ENCODE data around the gene PTPRG. TPM values are rescaled to one million over a fixed set of nuclear protein-coding genes. Genes with fewer than 3 reads are reported as not detected.

Gene PTPRG
- total and polyA plus RNA-seq, 5 experiments from 2014 or later = not detected

- POLR2A ChIA-PET = no interaction called here
- DNase-seq = no peak
- no peak for ATAC-seq
- Mint-ChIP-seq H3K9me3 (no peaks in the 10 kb centered on the region), H3K4me3 (no peak overlapping the region), H3K4me1 (peaks cover 0 to 6% (median 2%) of the 10 kb centered on the region in 4 donors), H3K36me3 (no peaks in the 10 kb centered on the region), H3K27me3 (peaks cover 1 to 14% (median 3%) of the 10 kb centered on the region in 5 donors), H3K27ac (no peak overlapping the region)
Measured at GRCh38 chr3:62214850-62215249, 653.5 kb downstream of the PTPRG start.

GRCh38 chr3:62220616-62221015, 659.2 kb downstream of the PTPRG start:
- Mint-ChIP-seq H3K27me3 (peaks cover 0 to 14% (median 3%) of the 10 kb centered on the region in 5 donors), H3K9me3 (no peaks in the 10 kb centered on the region), H3K27ac (no peak overlapping the region), H3K4me3 (no peak overlapping the region), H3K36me3 (no peaks in the 10 kb centered on the region), H3K4me1 (no peaks in the 10 kb centered on the region)
- no peak for ATAC-seq
- POLR2A ChIA-PET = no interaction called here
- DNase-seq = no peak

- ATAC-seq (no peak), DNase-seq (no peak)
- Mint-ChIP-seq H3K36me3 (no peaks in the 10 kb centered on the region), H3K4me1 (no peaks in the 10 kb centered on the region), H3K9me3 (no peaks in the 10 kb centered on the region), H3K27me3 (peaks cover 0 to 13% (median 3%) of the 10 kb centered on the region in 5 donors), H3K4me3 (no peak overlapping the region), H3K27ac (no peak overlapping the region)
- POLR2A ChIA-PET = no interaction called here
Measured at GRCh38 chr3:62225051-62225450, 663.7 kb downstream of the PTPRG start.

GRCh38 chr3:62226601-62227339, 665.4 kb downstream of the PTPRG start:
- Mint-ChIP-seq H3K9me3 (no peaks in the 10 kb centered on the region), H3K4me3 (no peak overlapping the region), H3K27ac (no peak overlapping the region), H3K27me3 (peaks cover 0 to 23% (median 6%) of the 10 kb centered on the region in 5 donors), H3K4me1 (no peaks in the 10 kb centered on the region), H3K36me3 (no peaks in the 10 kb centered on the region)
- no peak for DNase-seq
- ATAC-seq = no peak
- POLR2A ChIA-PET = no interaction called here

- Mint-ChIP-seq H3K27ac (no peak overlapping the region), H3K27me3 (peaks cover 0 to 23% (median 6%) of the 10 kb centered on the region in 5 donors), H3K9me3 (no peaks in the 10 kb centered on the region), H3K36me3 (no peaks in the 10 kb centered on the region), H3K4me3 (no peak overlapping the region), H3K4me1 (no peaks in the 10 kb centered on the region)
- ATAC-seq (no peak), DNase-seq (no peak)
- POLR2A ChIA-PET = no interaction called here
Measured at GRCh38 chr3:62228467-62228866, 667.1 kb downstream of the PTPRG start.

- H3K36me3 Mint-ChIP-seq = no peaks in the 10 kb centered on the region
- POLR2A ChIA-PET = no interaction called here
- no peak overlapping the region for H3K4me3 Mint-ChIP-seq
- no peak for ATAC-seq
- H3K27ac Mint-ChIP-seq = no peak overlapping the region
- no peaks in the 10 kb centered on the region for H3K4me1 Mint-ChIP-seq
- DNase-seq = no peak
- no peaks in the 10 kb centered on the region for H3K9me3 Mint-ChIP-seq
- H3K27me3 Mint-ChIP-seq = peaks cover 0 to 23% (median 6%) of the 10 kb centered on the region in 5 donors
Measured at GRCh38 chr3:62229211-62229610, 667.8 kb downstream of the PTPRG start.

- ATAC-seq (no peak), DNase-seq (no peak)
- H3K27me3 Mint-ChIP-seq = peaks cover 2 to 23% (median 6%) of the 10 kb centered on the region in 5 donors
- POLR2A ChIA-PET = no interaction called here
- no peaks in the 10 kb centered on the region for H3K4me1 Mint-ChIP-seq
- H3K36me3 Mint-ChIP-seq = no peaks in the 10 kb centered on the region
- no peaks in the 10 kb centered on the region for H3K9me3 Mint-ChIP-seq
- no peak overlapping the region for H3K4me3 Mint-ChIP-seq
- no peak overlapping the region for H3K27ac Mint-ChIP-seq
Measured at GRCh38 chr3:62229908-62230307, 668.5 kb downstream of the PTPRG start.

GRCh38 chr3:62233065-62233464, 671.7 kb downstream of the PTPRG start:
- Mint-ChIP-seq H3K36me3 (no peaks in the 10 kb centered on the region), H3K27me3 (peaks cover 0 to 26% (median 9%) of the 10 kb centered on the region in 5 donors), H3K27ac (no peak overlapping the region), H3K4me3 (no peak overlapping the region), H3K9me3 (no peaks in the 10 kb centered on the region), H3K4me1 (no peaks in the 10 kb centered on the region)
- POLR2A ChIA-PET = no interaction called here
- no peak for DNase-seq
- no peak for ATAC-seq

- Mint-ChIP-seq H3K27ac (no peak overlapping the region), H3K9me3 (no peaks in the 10 kb centered on the region), H3K36me3 (no peaks in the 10 kb centered on the region), H3K4me1 (no peaks in the 10 kb centered on the region), H3K27me3 (peaks cover 3 to 37% (median 14%) of the 10 kb centered on the region in 5 donors), H3K4me3 (no peak overlapping the region)
- POLR2A ChIA-PET = no interaction called here
- DNase-seq (no peak), ATAC-seq (no peak)
Measured at GRCh38 chr3:62236016-62236415, 674.6 kb downstream of the PTPRG start.

- no peaks in the 10 kb centered on the region for H3K4me1 Mint-ChIP-seq
Measured at GRCh38 chr3:62237286-62237948, 676.0 kb downstream of the PTPRG start.

GRCh38 chr3:62238003-62238402, 676.6 kb downstream of the PTPRG start:
- POLR2A ChIA-PET = no interaction called here
- H3K9me3 Mint-ChIP-seq = no peaks in the 10 kb centered on the region
- peaks cover 3 to 34% (median 11%) of the 10 kb centered on the region in 5 donors for H3K27me3 Mint-ChIP-seq
- ATAC-seq (no peak), DNase-seq (no peak)
- no peak overlapping the region for H3K27ac Mint-ChIP-seq
- H3K4me3 Mint-ChIP-seq = no peak overlapping the region
- H3K36me3 Mint-ChIP-seq = no peaks in the 10 kb centered on the region
- no peaks in the 10 kb centered on the region for H3K4me1 Mint-ChIP-seq

More at GRCh38 chr3:62237286-62237948, 676.0 kb downstream of the PTPRG start:
- ATAC-seq = no peak
- Mint-ChIP-seq H3K4me3 (no peak overlapping the region), H3K27me3 (peaks cover 3 to 32% (median 11%) of the 10 kb centered on the region in 5 donors), H3K9me3 (no peaks in the 10 kb centered on the region), H3K27ac (no peak overlapping the region), H3K36me3 (no peaks in the 10 kb centered on the region)
- DNase-seq = no peak
- POLR2A ChIA-PET = no interaction called here

GRCh38 chr3:62238431-62238830, 677.1 kb downstream of the PTPRG start:
- Mint-ChIP-seq H3K27ac (no peak overlapping the region), H3K4me3 (no peak overlapping the region), H3K36me3 (no peaks in the 10 kb centered on the region), H3K27me3 (peaks cover 3 to 31% (median 11%) of the 10 kb centered on the region in 5 donors), H3K9me3 (no peaks in the 10 kb centered on the region), H3K4me1 (no peaks in the 10 kb centered on the region)
- ATAC-seq = no peak
- DNase-seq = no peak
- POLR2A ChIA-PET = no interaction called here

- peaks cover 2 to 26% (median 8%) of the 10 kb centered on the region in 5 donors for H3K27me3 Mint-ChIP-seq
- H3K9me3 Mint-ChIP-seq = no peaks in the 10 kb centered on the region
- DNase-seq (no peak), ATAC-seq (no peak)
- no peaks in the 10 kb centered on the region for H3K4me1 Mint-ChIP-seq
- no peaks in the 10 kb centered on the region for H3K36me3 Mint-ChIP-seq
- no peak overlapping the region for H3K27ac Mint-ChIP-seq
- POLR2A ChIA-PET = no interaction called here
- no peak overlapping the region for H3K4me3 Mint-ChIP-seq
Measured at GRCh38 chr3:62241279-62241678, 679.9 kb downstream of the PTPRG start.
